ES-I3 (cell line): ENCODE measurements around the gene ERICH6B.

ENCODE experiments used
- H3K36me3 ChIP-seq: 2 replicates; pipeline ENCODE4 v1.6.1; 2013; ENCODE audit warnings: mild to moderate bottlenecking, low read length, control low read depth, moderate library complexity; ENCODE audit not compliant: insufficient read depth
- H3K4me1 ChIP-seq: 2 replicates; pipeline ENCODE4 v1.6.1; 2013; ENCODE audit warnings: mild to moderate bottlenecking, control low read depth, low read length; ENCODE audit not compliant: insufficient read depth
- H3K9ac ChIP-seq: 2 replicates; pipeline ENCODE4 v1.6.1; 2013; ENCODE audit warnings: low read depth, mild to moderate bottlenecking, low read length, moderate library complexity
- H3K9me3 ChIP-seq: 2 replicates; pipeline ENCODE4 v1.6.1; 2013; ENCODE audit warnings: mild to moderate bottlenecking, low read length, moderate library complexity; ENCODE audit not compliant: control insufficient read depth, insufficient read depth

ERICH6B gene

DNA sequence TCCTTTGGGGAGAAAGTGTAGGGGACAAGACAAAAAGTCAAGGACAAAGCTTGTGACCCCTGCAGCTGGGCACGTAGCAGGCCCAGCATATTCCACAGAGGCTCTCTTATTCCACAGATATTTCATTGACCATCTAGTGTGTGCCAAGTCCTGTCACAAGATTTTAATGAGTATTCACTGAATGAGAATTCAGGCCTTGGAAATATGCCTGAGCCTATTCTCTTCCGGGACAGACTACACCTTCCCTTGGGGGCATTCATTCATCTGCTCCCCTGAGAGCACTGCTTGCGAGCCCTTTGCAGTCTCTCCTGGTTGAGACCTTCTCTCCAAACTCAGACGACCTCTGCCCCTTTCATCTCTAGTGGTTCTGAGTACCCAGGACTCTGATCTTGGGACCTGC is 25.5 kb downstream of the ERICH6B start:
- H3K9me3 ChIP-seq = no peaks in the 10 kb centered on the region
- H3K4me1 ChIP-seq = no peaks in the 10 kb centered on the region
- no peaks in the 10 kb centered on the region for H3K36me3 ChIP-seq
- no peak overlapping the region for H3K9ac ChIP-seq

DNA sequence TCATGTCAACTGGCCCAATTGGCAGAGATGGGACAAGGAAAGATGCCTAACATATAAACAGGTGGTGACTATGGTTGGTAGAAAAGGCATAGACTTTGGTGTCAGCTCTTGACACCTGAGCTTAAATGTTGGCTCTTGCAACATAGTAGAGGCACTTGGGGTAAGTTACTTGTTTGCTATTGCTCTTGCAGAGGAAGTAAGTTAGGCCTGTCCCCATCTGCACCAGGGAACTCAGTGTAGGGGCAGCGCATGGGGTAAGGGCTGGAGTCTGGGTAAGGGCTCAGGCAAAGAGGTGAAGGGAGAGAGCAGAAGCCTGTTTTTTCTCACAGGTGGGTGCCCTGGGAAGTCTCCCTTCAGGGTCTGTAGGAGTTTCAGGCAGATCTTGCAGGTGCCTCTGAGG is 27.6 kb downstream of the ERICH6B start:
- H3K36me3 ChIP-seq = no peaks in the 10 kb centered on the region
- H3K9ac ChIP-seq = no peak overlapping the region
- H3K4me1 ChIP-seq = no peaks in the 10 kb centered on the region
- H3K9me3 ChIP-seq = no peaks in the 10 kb centered on the region

DNA sequence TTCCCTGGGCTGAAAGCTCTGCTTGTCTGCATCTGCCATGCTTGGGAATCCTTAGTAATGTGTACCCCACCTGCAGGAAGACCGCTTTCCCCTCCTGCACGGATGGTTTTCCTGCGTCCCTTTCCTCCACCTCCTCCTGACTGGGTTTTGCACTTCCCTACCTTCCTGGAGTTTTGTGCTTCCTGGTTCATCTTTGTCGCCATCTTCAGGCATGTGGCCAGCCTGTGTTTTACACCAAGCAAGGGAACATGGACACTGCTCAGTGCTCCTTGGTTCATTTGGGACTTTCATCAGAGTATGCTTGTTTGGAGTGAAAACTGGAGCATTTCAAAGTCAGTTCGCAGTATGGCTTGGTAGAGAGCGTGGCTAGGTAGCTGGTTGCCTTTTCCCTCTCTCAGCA is 30.7 kb downstream of the ERICH6B start:
- H3K36me3 ChIP-seq = no peaks in the 10 kb centered on the region
- H3K4me1 ChIP-seq = no peaks in the 10 kb centered on the region
- H3K9ac ChIP-seq = no peak overlapping the region

DNA sequence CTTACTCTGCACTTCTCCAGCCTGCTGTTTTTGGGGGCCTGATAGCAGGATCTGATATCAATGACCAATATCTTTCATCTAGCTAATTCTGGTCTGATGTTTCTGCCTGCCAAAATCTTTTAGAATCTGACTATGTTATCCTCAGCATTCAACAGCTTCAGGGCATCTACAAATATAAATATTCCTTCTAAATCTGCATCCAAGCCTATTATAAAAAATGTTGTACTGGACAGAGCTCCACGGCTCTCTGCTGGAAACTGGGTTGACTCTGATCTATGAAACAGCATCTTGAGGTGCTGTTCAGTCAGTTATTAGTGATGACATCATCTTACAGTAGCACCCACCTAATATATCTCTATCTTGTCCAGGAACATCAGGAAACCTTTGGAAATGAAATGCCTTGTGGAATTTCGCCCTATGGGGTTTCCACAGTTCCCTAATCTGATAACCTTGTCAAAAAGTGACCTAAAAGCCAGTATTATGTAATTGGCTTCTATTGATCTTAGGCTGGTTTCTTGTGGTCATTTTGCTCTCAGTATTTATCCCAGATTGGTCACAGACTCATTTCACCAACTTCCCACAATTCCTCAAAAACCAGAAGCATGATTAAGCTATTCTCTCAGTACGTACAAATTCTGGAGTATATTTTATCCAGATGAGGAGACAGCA is 33.0 kb downstream of the ERICH6B start:
- no peaks in the 10 kb centered on the region for H3K4me1 ChIP-seq
- no peak overlapping the region for H3K9ac ChIP-seq
- H3K9me3 ChIP-seq = no peaks in the 10 kb centered on the region
- no peaks in the 10 kb centered on the region for H3K36me3 ChIP-seq

More for the DNA sequence above, 30.7 kb downstream of the ERICH6B start:
- H3K9me3 ChIP-seq = no peaks in the 10 kb centered on the region

DNA sequence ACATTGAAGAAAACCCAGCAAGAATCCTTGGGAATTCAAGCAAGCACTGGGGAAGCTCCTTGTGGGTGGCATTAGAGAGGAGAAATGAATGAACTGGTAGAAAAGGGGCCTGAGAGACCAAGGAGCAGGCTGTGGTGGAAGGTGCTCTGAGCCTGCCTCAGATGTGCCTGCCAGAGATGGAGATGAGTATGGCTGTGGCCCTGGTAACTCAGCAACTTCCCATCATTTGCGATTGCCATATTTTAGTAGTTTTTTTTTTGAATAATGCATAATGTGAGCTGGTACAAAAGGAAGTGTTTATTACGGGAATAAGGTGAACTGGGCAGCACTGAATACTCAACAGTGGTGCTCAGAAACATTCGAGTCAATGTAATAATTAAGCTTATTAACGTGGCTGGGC is 39.1 kb downstream of the ERICH6B start:
- Histone ChIP-seq H3K4me1 (no peaks in the 10 kb centered on the region), H3K9ac (no peak overlapping the region), H3K36me3 (no peaks in the 10 kb centered on the region), H3K9me3 (no peaks in the 10 kb centered on the region)

DNA sequence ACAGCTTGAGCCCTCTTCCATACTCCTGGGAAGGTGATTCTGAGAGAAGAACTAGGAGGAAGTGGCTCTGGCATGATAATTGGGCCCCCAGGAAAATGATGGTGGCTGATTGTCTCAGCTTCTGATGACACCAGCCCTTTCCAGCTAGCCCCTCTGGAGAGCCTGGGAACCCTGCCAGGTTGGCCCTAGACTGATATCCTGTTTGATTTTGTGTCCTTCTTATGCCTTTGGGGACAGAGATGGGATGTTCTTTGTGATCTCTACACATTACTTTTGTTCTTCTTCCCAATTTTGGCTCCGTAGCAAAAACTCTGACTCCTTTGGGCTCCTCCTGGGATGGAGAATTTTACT is 39.7 kb downstream of the ERICH6B start:
- no peaks in the 10 kb centered on the region for H3K36me3 ChIP-seq
- no peak overlapping the region for H3K9ac ChIP-seq
- H3K9me3 ChIP-seq = no peaks in the 10 kb centered on the region
- H3K4me1 ChIP-seq = no peaks in the 10 kb centered on the region

DNA sequence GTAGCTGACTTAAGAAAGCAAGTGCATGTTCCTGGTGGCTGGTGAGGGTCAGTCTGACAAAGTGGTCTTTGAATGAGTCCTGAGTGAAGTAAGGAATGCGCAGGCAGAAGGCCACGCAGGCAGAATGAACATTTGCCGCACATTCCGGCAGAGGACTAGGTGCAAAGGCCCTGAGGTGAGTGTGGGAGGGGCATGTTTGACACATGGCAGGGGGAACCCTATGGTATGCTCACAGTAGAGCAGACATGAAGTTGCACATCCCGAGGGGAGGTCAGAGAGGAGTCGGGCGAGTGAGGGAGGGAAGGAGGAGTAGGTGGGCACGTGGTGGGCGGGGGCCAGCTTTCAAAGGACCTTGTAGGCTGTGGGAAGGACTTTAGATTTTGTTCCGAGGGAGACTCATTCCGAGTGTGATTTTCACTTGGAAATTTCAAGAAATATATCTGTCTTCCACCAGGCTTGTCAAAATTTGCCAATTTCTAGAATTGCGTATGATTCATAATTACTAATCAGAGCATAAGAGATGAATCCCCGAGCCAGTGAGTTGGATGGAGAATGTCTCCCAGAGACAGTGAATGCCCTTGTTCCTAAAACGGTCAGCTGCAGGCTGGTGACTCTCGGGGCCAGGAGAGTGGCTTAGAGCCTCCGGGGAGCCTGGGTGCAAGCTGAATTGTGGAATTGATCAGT is 40.3 kb downstream of the ERICH6B start:
- Histone ChIP-seq H3K9ac (no peak overlapping the region), H3K4me1 (no peaks in the 10 kb centered on the region), H3K36me3 (no peaks in the 10 kb centered on the region), H3K9me3 (no peaks in the 10 kb centered on the region)

DNA sequence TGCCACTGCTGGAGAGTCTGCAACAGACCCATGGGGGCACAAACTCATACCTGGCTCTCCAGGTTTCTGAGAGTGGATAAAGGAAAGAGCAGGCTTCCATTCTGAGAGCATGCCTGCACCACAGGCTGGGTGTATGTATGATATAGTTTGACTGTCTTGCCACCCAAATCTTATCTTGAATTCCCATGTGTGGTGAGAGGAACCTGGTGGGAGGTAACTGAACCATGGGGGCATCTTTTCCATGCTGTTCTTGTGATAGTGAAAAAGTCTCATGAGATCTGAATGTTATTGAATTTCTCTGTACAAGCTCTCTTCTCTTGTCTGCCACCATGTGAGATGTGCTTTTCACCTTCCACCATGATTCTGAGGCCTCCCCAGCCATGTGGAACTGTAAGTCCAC is 50.2 kb downstream of the ERICH6B start:
- Histone ChIP-seq H3K4me1 (peaks cover 6% of the 10 kb centered on the region; the same call in 1 of the 2 replicates), H3K9ac (no peak overlapping the region), H3K9me3 (no peaks in the 10 kb centered on the region), H3K36me3 (no peaks in the 10 kb centered on the region)

DNA sequence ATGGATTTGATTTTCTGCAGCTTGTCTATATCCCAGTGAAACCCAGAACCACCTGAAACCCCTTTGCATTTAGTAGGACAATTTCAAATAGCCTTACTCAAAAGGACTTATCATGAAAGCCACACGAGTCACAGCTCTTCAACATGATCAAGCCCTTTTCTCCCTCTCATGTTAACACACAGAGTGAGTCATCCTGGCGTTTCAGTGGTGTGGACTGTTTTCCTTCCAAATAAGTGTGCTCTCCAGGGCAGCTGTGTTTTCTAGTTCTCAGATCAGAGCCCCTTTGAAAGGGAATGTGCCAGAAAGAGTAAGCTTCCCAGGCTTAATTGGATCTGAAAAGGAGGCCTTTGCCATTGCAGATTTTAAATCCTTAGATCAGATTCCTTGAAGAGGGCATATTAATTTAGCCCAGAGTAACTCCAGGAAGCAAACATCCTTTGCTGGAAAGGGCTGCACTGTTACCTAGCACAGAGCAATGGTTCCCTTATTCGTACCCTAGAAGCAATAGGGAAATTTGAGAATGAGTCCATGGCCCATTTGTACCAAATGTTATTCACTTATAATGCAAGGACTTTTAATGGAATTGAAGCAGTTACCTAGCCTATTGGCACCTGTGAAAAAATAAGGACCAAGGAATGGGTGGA is 51.3 kb downstream of the ERICH6B start:
- H3K9ac ChIP-seq = no peak overlapping the region
- H3K36me3 ChIP-seq = no peaks in the 10 kb centered on the region
- no peaks in the 10 kb centered on the region for H3K9me3 ChIP-seq
- H3K4me1 ChIP-seq = peaks cover 6% of the 10 kb centered on the region; the same call in 1 of the 2 replicates

DNA sequence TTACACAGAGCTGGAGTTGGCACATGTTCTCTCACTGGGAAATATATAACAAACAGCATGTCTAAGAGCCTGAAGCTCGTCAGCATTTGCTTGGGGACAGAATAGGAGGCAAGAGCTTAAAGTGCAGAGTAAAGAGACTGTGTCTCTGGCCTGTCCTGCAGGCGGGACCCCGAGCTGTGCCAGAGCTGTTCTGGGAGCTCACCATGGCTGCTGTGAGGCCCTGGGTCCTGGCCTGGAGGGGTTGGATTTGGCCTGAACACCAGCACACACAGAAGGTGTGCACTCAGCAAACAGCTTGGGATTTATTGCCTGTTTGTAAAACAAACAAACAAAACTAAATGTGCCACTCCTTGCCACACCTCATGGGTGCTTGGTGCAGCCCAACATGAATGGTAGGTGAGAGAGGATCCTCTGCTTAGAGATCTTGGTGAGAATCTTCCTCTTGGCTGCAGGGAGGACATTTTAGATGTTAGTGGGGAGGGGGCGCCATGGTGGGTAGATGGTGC is 60.9 kb downstream of the ERICH6B start:
- Histone ChIP-seq H3K9me3 (no peaks in the 10 kb centered on the region), H3K9ac (no peak overlapping the region), H3K4me1 (no peaks in the 10 kb centered on the region), H3K36me3 (no peaks in the 10 kb centered on the region)

DNA sequence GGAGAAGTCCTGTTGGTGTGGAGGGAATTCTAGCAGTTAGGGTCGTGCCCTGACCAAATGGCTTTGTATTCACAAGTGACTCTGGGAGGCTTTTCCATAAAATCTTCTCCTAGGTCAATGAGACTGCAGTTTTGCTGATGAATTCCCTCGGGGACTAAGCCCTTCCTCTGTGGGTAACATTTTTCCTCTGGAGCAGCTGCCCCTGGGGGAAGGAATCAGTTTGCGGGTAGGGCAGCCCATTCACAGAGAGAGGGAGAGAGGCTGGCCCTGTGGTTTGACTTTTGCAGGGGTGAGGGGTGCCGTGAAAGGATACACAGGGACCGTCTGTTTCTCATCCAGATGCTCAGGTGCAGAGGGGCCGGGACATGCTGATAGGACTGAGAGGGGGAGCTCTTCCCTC is 67.3 kb downstream of the ERICH6B start:
- H3K9ac ChIP-seq = no peak overlapping the region
- no peaks in the 10 kb centered on the region for H3K36me3 ChIP-seq
- H3K9me3 ChIP-seq = no peaks in the 10 kb centered on the region
- H3K4me1 ChIP-seq = no peaks in the 10 kb centered on the region

DNA sequence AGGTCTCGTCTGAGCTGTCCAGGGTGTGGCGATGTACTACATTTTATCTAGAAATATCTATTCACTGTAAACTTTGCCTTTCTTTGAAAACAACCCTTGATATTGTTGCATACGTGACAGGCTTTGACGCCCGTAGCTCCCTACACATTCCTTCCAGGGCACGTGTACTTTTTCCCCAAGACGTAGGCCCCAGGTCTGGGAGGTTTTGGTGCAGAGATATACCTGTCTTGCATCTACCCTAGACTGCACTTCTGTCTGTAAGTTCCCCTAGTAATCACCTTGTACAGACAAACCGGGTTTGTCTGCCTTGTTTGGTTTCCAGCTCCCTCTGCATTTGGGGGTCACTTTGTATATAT is 69.2 kb downstream of the ERICH6B start:
- H3K9me3 ChIP-seq = no peaks in the 10 kb centered on the region
- no peaks in the 10 kb centered on the region for H3K36me3 ChIP-seq
- H3K4me1 ChIP-seq = no peaks in the 10 kb centered on the region
- H3K9ac ChIP-seq = no peak overlapping the region

DNA sequence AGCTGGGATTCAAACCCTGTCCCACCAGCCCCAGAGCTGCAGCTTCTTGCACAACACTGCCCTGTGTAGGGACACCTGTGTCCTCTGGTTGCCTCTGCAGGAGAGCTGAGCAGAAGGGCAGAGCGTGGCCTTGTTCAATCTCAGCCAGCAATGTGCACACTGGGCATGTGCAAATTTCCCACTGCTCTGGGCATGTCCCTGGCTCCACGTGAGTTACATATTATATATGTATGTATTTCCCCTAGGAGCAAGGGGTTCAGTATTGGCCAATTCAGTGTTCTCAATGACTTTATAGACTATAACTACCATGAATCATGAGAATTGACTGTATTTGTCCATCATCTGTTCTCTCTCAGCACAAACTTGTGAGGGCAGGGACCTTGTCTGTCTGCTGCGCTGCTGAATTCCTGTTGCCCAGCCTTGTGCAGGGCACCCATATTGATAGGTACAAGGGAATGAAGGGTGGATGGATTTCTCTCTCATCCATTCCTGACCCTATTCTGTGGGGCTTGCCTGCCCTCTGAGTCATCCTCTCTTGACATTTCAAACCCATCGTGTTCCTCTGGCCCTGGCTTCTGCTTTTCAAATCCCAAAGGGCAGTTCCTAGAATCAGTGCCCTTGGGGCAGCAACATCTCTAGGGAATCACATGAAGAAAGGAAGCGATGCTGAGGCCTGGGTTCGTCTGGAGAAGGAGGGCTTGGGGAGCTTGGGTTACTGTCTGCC is 69.7 kb downstream of the ERICH6B start:
- Histone ChIP-seq H3K36me3 (no peaks in the 10 kb centered on the region), H3K4me1 (no peaks in the 10 kb centered on the region), H3K9ac (no peak overlapping the region), H3K9me3 (no peaks in the 10 kb centered on the region)

DNA sequence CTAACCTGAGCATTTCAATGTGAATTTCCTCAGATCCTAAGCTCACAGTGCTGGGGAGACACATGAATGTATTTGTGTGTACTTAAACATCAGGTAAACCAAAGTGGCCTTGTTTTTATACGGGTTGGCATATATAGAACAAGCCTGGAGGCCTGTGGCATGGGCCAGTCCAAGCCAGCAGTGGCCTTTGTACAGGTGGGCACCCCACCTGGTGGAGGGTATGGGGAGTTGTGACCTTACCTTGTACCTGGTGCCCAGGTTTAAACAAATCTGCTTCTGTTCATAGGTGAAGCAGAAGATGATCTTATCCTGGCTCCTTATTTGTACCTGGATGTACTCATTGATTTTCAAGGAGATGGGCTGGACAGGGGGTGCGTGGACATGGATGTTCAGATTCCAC is 71.0 kb downstream of the ERICH6B start:
- no peaks in the 10 kb centered on the region for H3K36me3 ChIP-seq
- no peaks in the 10 kb centered on the region for H3K4me1 ChIP-seq
- no peaks in the 10 kb centered on the region for H3K9me3 ChIP-seq
- H3K9ac ChIP-seq = no peak overlapping the region
